LHCN-M2 (cell line): Measurements from ENCODE around the gene ARHGAP26. TPM values are rescaled to one million over a fixed set of nuclear protein-coding genes. Genes with fewer than 3 reads are reported as not detected.
A peak's percentile ranks its signal among the peaks of the same experiment; 100 is the strongest.

Source experiments
- DNase-seq: peaks from one replicate; pipeline ENCODE4 v3.0.0-alpha.2; 2012; ENCODE audit warnings: low read depth
- total RNA-seq: library from RNA; depleted of rRNA; stranded (reverse); fragments of >200 nt; gene quantifications from 2 replicates; pipeline ENCODE4 v1.2.3, GENCODE V29; 2014

The ARHGAP26 gene
- total RNA-seq, 1 experiment from 2014 or later: 1.0 TPM

DNA sequence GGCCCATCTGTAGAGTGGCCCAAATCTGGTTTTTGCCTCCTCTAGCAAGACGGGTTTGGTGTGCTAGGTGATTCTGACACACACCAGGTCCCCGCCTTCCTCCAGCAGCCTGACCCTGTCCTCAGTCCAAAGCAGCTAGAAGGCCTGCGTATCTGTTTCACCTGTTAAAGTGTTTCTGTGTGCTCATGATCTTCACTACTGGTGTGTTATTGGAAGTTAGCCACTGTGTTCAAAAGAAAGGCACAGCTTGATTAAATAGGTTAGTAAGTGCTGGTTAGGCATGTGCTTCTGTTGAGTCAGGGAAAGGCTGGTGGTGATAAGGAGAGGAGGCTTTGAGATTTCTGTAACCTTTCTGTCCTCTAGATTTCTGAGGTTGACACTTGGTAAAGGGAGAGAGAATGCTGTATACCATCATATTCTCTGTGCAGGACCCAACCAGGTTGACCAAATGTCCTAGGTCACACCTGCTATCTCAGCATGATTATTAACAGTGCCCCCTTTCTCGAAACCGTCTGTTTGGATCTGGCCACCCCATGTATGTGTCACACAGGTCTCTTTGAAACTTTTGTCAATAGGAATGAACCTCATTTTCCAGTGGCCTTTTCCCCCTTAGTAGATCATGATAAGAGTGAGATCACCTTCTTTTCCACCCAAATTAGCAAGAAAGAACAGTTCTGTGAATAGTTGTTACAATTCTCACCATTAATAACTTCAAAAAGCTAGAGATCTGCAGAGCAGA is 58.8 kb downstream of the ARHGAP26 start:
- DNase-seq: no peak

DNA sequence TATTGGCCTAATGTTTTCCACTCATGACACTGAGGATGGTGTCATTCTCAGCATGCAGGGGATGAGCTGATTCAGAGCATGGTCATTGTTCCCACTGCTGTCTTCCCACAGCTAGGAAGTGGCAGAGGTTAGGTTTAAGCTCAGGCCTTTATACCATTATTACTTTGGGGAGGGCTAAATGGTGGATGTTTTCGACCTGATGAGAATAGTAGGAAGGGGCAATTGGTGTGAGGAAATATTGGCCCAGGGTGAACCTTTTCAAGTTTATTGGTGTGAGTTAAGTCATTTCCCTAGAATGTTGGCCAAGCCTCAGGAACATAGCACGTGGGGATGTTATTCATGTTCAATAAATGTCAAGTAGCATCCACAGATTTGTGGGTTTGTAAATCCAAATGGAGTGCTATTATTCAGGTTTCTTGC is 59.6 kb downstream of the ARHGAP26 start:
- DNase-seq: peak; percentile 51

- peak; percentile 74 for DNase-seq
Measured at GRCh38 chr5:142830241-142831008, 60.2 kb downstream of the ARHGAP26 start.

DNA sequence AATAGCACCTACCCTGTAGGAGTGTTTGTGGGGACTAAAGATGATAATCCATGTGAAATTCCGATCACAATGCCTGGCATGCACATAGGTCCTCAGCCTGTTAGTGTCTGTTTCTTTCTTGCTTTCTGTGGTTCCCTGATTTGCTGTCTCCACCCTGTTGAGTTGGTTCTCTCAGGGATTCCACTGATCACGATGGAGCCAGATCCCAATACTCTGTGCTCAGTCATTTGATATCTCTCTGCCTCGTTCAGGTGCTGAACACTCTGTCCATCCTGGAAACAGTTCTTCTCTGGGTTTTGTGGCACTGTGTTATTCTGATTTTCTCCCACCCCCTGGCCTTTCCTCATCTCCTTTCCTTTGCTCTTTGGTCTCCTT is 60.8 kb downstream of the ARHGAP26 start:
- no peak for DNase-seq

GRCh38 chr5:142832263-142832662 is 62.1 kb downstream of the ARHGAP26 start:
- DNase-seq: no peak

DNA sequence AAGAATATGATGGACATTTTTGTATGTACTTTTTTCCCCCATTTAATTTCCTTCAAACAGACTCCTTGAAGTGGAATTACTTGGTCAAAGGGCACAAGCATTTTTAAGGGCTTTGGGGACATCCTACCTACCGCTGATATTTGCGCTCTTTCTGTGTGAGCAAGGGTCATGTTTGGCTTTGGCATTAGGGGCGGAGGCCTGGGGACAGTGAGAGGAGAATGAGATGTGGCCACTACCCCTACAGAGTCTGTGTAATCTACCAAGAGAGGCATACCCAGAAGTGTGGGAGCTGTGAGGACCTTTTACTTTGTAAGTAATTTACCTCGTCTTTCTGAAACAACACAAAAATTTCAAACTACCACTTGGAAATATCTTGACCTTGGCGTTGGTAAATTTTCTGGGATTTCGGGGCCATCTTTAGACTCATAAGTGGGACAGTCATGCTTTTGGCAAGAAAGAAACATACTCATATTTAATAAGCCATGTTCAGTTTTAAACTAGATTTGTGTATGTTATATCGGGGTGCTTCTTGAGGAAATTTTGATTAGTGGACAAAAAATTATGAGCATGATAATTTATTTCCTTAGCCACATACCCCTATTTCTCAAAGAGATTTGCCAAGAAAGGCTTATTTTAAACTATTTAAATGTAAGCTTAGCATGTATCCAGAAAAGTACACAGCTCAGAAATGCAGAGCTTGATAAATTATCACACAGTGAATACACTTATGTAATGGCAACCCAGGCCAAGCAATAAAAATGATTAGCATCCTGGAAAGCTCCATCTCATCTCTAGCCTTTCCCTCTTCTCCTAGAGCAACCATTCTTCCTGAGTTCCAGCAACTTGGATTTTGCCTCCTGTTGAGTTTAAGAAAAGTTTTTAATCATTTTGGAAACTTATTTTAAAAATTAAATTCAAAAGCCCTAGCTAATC is 63.6 kb downstream of the ARHGAP26 start:
- DNase-seq: no peak

- DNase-seq: no peak
Measured at GRCh38 chr5:142834504-142834903, 64.3 kb downstream of the ARHGAP26 start.

DNA sequence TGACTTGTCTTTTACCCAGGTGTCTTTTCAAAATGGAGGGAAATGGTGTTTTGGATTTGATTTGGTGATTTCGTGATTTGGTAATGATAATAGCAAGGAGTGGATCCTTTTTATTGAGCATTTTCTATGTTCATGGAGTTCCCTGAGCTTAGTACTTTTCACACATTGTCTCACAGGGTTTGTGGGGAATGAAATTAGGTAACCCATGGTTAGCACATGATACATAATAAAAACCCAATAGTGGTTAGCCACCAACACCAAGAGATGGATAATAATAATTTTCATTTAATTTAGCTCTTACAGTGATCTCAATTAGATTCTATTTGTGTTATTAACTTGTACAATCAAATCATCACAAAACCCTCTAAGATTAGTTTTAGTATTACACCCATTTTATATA is 65.4 kb downstream of the ARHGAP26 start:
- no peak for DNase-seq

DNA sequence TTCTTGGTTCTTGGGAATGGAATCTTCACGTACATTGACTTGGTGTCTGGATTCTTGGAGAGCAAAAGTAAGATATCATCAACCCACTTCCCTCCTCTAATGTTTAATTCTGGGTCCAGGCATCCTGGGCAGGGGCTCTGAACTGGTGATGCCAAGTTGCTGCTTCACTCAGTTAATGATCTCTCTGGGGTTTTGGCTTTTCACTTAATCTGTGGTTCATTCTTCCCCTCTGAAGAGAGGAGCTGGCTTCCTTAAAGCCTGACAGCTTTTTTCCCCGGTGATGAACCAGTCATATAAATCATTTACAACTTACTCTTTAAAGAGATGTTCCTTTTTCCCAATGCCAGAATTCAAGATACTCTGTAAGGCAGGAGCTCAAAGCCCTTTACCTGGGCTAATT is 65.9 kb downstream of the ARHGAP26 start:
- no peak for DNase-seq

DNA sequence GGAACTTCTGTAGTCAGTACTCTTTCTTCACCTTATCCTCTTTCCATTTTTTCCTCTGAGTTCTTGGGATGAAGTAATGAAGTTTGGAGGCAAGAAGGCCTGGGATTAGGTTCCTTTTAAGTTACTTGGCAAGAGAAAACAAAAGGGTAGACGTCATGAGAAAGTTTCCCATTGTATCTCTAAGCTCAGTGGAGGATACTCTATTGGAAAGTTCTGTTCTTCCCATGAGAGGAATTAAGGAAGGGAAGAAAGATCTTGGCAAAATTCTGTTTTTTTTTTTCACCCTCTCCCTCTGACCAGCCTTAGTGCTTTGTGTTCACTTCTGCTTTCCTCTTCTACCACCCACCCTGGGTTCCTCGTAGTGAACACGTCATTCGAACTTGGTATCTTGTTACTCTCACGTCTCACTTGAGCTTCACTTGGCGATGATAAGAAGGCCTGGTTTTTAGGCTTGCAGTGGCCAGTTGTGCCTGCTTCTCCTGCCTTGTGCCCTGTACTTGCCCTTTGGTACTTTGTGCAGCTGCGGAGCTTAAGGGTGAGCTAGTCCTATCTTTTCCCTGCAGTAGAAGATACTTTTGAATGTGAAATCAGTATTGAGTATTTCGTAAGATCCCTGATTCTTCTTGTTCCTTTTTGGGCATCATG is 67.0 kb downstream of the ARHGAP26 start:
- no peak for DNase-seq

- no peak for DNase-seq
Measured at GRCh38 chr5:142838845-142839244, 68.7 kb downstream of the ARHGAP26 start.

DNA sequence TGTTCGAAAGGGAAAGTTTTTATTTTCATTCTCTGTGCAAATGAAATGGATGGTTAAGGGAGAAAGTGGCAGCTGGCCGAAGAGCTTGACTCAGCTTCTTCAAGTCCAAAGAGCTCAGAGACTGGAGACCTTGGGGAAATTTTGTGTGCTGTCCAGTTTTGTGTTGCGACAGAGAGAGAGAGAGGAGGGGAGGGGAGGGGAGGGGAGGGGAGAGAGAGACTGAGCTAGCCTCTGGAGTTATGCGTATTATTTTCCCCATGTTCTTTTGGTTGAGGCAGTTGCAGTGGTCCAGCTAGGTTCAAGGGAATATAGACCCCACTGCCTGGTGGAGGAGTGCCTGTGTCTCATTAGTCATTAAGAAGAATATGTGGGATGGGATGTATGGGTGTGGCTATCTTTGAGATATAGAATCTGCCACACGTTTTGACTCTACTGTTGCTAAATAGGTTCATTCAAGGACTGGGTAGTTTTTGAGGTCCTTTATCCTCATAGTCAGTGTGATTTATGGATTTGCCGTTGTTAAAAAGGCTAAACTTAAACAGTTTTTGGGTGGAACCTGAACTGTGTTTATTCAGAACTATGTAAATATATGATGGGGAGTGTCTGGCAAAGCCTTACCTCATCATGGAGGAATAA is 69.7 kb downstream of the ARHGAP26 start:
- DNase-seq: peak; percentile 31

- no peak for DNase-seq
Measured at GRCh38 chr5:142840575-142840974, 70.4 kb downstream of the ARHGAP26 start.

- no peak for DNase-seq
Measured at GRCh38 chr5:142841511-142842265, 71.5 kb downstream of the ARHGAP26 start.

DNA sequence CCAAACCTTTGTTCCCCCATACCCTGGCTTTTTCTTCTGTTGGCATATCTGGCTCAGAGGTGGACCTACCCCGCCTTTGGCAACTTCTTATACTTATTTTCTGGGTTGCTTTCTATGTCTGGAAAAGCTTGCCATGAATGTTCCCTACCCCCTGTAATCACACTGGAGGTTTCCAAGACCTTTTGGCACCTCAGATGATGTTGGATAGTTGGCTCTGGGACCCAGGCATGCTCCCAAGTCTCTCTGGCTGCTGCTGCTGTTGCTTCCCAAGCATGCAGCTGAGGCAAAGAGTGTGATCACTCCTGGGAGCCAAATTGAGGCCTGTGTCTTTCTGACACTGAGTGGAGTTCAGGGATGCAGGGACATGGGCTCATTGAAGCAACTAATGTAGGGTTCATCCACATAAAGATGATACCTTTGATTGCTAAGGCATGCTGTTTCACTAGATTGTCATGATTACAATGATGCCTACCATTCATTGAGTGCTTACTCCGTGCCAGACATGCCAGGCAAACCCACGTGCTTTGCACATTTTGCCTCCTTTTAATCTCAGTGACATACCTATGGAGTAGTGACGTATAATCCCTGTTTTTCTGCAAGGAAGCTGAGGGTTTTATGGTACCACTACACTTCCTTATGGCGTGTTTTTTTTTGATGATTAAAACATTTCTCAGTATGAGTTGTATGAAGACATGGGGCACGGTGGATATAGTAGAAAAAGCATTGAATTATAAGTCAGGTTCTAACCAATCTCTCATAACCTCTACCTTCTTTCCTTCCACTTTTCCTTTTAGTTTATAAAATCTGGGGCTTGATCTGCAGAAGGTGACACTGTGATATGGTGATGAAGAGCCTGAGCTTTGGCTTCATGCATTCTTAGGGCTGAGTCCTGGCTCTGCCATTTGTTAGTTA is 73.1 kb downstream of the ARHGAP26 start:
- no peak for DNase-seq

DNA sequence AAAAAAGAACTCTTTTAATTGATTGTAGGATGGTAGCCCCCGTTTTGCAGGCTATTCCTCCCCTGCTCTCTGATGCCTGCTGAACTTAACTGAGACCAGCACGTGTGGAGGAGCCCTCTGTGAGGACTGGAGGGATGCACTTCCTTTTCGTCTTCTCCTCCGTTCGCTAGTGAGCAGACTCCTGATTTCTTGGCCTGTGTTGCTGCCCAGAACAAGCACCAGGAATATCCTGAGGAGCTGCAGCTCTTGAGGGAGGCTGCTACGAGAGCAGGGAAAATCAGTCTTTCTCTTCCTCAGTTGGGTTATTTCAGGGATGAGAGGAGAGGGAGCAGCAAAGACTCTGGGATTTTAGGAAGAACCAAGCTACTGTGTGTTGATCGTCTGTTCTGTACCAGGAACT is 74.7 kb downstream of the ARHGAP26 start:
- DNase-seq: no peak

GRCh38 chr5:142845402-142845921 is 75.3 kb downstream of the ARHGAP26 start:
- DNase-seq: no peak

DNA sequence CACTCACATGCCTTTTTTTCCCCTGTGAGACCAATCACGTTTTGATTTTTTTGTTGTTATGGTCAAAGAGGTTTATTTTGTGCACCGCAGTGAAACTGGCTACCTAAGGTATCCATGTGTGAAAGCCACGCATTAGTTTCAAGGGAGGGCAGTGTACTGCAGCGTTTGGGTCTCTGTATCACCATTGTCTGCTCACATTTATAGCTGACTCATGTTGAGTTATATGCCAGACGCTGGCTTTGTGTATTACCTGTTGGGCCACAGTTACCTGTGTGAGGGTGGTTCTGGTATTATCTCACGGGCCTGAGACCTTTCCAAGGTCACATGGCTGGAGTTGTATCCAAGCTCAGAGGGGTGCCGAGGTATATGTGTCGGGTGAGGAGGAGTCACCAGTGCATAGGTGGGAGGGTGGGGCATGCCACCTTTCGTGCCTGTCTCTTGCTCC is 75.8 kb downstream of the ARHGAP26 start:
- DNase-seq: no peak

GRCh38 chr5:142846406-142846805 is 76.2 kb downstream of the ARHGAP26 start:
- DNase-seq: no peak
